H1 (cell line): ENCODE data around the gene AMPH. TPM values are rescaled to one million over a fixed set of nuclear protein-coding genes. Genes with fewer than 3 reads are reported as not detected.
"Not testable (repeated sequence)": the region's sequence is repeated elsewhere in the genome, so short reads cannot be mapped to it uniquely, and the experiment has no call there.

Source experiments
- CTCF ChIA-PET: fragments of 300-600 bp; sonication (Branson Sonifier 250); formaldehyde crosslinking; loops from one replicate; lab custom pipeline; 2021; ENCODE audit not compliant: partially characterized antibody; lab: Charles Lee
- POLR2A ChIA-PET: fragments of 300-600 bp; sonication (Branson Sonifier 250); formaldehyde crosslinking; loops from one replicate; lab custom pipeline; 2021; ENCODE audit warnings: inconsistent platforms; ENCODE audit not compliant: partially characterized antibody; lab: Charles Lee
- DNase-seq, 2 experiments: peaks; one replicate each; pipeline versions ENCODE4 v3.0.0 to v3.0.0-alpha.2; 2010 to 2022; ENCODE audit warnings: low spot score in 2 of 2, low read depth in 1 of 2, mixed read lengths in 1 of 2
- FAIRE-seq: peaks from 2 replicates; lab custom pipeline; 2011; peaks lifted over from hg19 to GRCh38; lab: Jason Lieb, UNC
- H2AFZ ChIP-seq: 2 replicates; pipeline ENCODE4 v1.8.1; 2012; ENCODE audit warnings: low read length, inconsistent platforms
- H2AK5ac ChIP-seq: 2 replicates; pipeline ENCODE4 v1.6.1; 2013; ENCODE audit warnings: low read depth, low read length
- H2BK120ac ChIP-seq: replicated peaks from 2 replicates; pipeline ENCODE3; 2013; ENCODE audit warnings: low read depth, low read length, inconsistent platforms
- H2BK12ac ChIP-seq: 2 replicates; pipeline ENCODE4 v1.6.1; 2013; ENCODE audit warnings: low read depth, low read length
- H2BK15ac ChIP-seq: 2 replicates; pipeline ENCODE4 v1.6.1; 2013; ENCODE audit warnings: low read length
- H2BK20ac ChIP-seq: 2 replicates; pipeline ENCODE4 v1.6.1; 2013; ENCODE audit warnings: low read length
- H2BK5ac ChIP-seq: 2 replicates; pipeline ENCODE4 v1.6.1; 2013; ENCODE audit warnings: low read depth, low read length
- H3K14ac ChIP-seq: 2 replicates; pipeline ENCODE4 v1.6.1; 2013; ENCODE audit warnings: inconsistent platforms; ENCODE audit not compliant: insufficient read length
- H3K18ac ChIP-seq: 2 replicates; pipeline ENCODE4 v1.6.1; 2013; ENCODE audit warnings: low read length; ENCODE audit errors: extremely low read depth
- H3K23ac ChIP-seq: 2 replicates; pipeline ENCODE4 v1.6.1; 2013; ENCODE audit warnings: inconsistent platforms; ENCODE audit not compliant: insufficient read length
- H3K23me2 ChIP-seq: 2 replicates; pipeline ENCODE4 v1.6.1; 2013; ENCODE audit warnings: low read depth, low read length
- H3K27ac ChIP-seq: 2 replicates; pipeline ENCODE4 v1.6.1; 2011; ENCODE audit warnings: low read depth, low read length, inconsistent platforms
- H3K27me3 ChIP-seq, 4 experiments: replicated peaks in 1 of 4; 1 replicate in 1 of 4; 2 replicates in 3 of 4; pipeline versions ENCODE4 v1.6.1 to v1.8.1; 2011 to 2013; ENCODE audit warnings: low read length in 3 of 4, mild to moderate bottlenecking in 3 of 4, inconsistent platforms in 2 of 4, mixed read lengths in 2 of 4, moderate library complexity in 1 of 4; ENCODE audit not compliant: control insufficient read depth in 3 of 4, insufficient read depth in 3 of 4; ENCODE audit errors: extremely low read depth in 1 of 4
- H3K36me3 ChIP-seq, 4 experiments: 2 replicates each; pipeline versions ENCODE4 v1.6.1 to v1.8.1; 2011 to 2013; ENCODE audit warnings: mild to moderate bottlenecking in 4 of 4, low read length in 3 of 4, moderate library complexity in 2 of 4, control low read depth in 1 of 4, inconsistent platforms in 1 of 4; ENCODE audit not compliant: insufficient read depth in 4 of 4, control insufficient read depth in 2 of 4
- H3K4ac ChIP-seq: replicated peaks from 2 replicates; pipeline ENCODE3; 2013; ENCODE audit warnings: low read length, low read depth, mixed read lengths, inconsistent platforms; ENCODE audit not compliant: insufficient read length
- H3K4me1 ChIP-seq, 4 experiments: replicated peaks in 1 of 4; 1 replicate in 1 of 4; 2 replicates in 3 of 4; pipeline versions ENCODE4 v1.6.1 to v1.8.1; 2011 to 2013; ENCODE audit warnings: low read length in 3 of 4, inconsistent platforms in 2 of 4, mixed read lengths in 1 of 4; ENCODE audit not compliant: insufficient read depth in 4 of 4, control insufficient read depth in 3 of 4
- H3K4me2 ChIP-seq, 2 experiments: 2 replicates each; pipeline versions ENCODE4 v1.6.1 to v1.8.1; 2011 to 2013; ENCODE audit warnings: low read depth in 2 of 2, low read length in 2 of 2, control low read depth in 1 of 2, inconsistent platforms in 1 of 2, mild to moderate bottlenecking in 1 of 2; ENCODE audit not compliant: insufficient read depth in 1 of 2
- H3K4me3 ChIP-seq, 4 experiments: fragments of 200-600, 300-600 bp in 1 of 4; sonication (generic), shearing (Covaris generic), sonication (Bioruptor Twin) in 1 of 4; 2 replicates each; pipeline versions ENCODE4 v1.5.1 to v1.8.1; 2011 to 2016; ENCODE audit warnings: low read length in 4 of 4, low read depth in 3 of 4, control low read depth in 2 of 4, inconsistent platforms in 2 of 4, mild to moderate bottlenecking in 2 of 4, mixed read lengths in 1 of 4, moderate library complexity in 1 of 4; ENCODE audit not compliant: insufficient read depth in 2 of 4; ENCODE audit errors: extremely low read depth in 1 of 4
- H3K56ac ChIP-seq: replicated peaks from 2 replicates; pipeline ENCODE3; 2013; ENCODE audit warnings: low read depth, mild to moderate bottlenecking, mixed read lengths, low read length, inconsistent platforms; ENCODE audit not compliant: insufficient read length
- H3K79me1 ChIP-seq: 2 replicates; pipeline ENCODE4 v1.6.1; 2013; ENCODE audit warnings: low read depth, low read length, control low read depth
- H3K79me2 ChIP-seq, 2 experiments: 2 replicates each; pipeline versions ENCODE4 v1.6.1 to v1.8.1; 2012 to 2013; ENCODE audit warnings: low read length in 2 of 2, mild to moderate bottlenecking in 2 of 2, inconsistent platforms in 1 of 2; ENCODE audit not compliant: insufficient read depth in 2 of 2, control insufficient read depth in 1 of 2
- H3K9ac ChIP-seq, 4 experiments: replicated peaks in 1 of 4; 1 replicate in 1 of 4; 2 replicates in 3 of 4; pipeline versions ENCODE4 v1.6.1 to v1.8.1; 2011 to 2013; ENCODE audit warnings: low read depth in 3 of 4, low read length in 3 of 4, control low read depth in 2 of 4, mild to moderate bottlenecking in 2 of 4, moderate library complexity in 2 of 4, inconsistent platforms in 1 of 4; ENCODE audit errors: extremely low read depth in 1 of 4
- H3K9me3 ChIP-seq, 2 experiments: 2 replicates each; pipeline versions ENCODE4 v1.6.1 to v1.8.1; 2012 to 2013; ENCODE audit warnings: mild to moderate bottlenecking in 2 of 2, moderate library complexity in 2 of 2, control low read depth in 1 of 2, inconsistent platforms in 1 of 2, low read depth in 1 of 2, low read length in 1 of 2, mixed read lengths in 1 of 2; ENCODE audit not compliant: insufficient read depth in 2 of 2
- H4K20me1 ChIP-seq, 2 experiments: replicated peaks in 1 of 2; 2 replicates each; pipeline versions ENCODE3 to v1.8.1; 2011 to 2013; ENCODE audit warnings: inconsistent platforms in 2 of 2, low read length in 2 of 2, mild to moderate bottlenecking in 1 of 2; ENCODE audit not compliant: insufficient read depth in 2 of 2, control insufficient read depth in 1 of 2
- H4K5ac ChIP-seq: 2 replicates; pipeline ENCODE4 v1.6.1; 2013; ENCODE audit warnings: low read length, low read depth, mixed read lengths, inconsistent platforms; ENCODE audit not compliant: insufficient read length
- H4K8ac ChIP-seq: 2 replicates; pipeline ENCODE4 v1.8.0; 2013; ENCODE audit warnings: mild to moderate bottlenecking, moderate library complexity, low read length, inconsistent platforms; ENCODE audit not compliant: insufficient read depth; ENCODE audit errors: extremely low read depth
- H4K91ac ChIP-seq: replicated peaks from 2 replicates; pipeline ENCODE3; 2013; ENCODE audit warnings: low read length, mixed read lengths, inconsistent platforms; ENCODE audit not compliant: insufficient read length
- WGBS, 2 experiments: shearing (Covaris generic) in 1 of 2; methylation state at CpG; one replicate each; pipeline versions ENCODE4 v1.1.6 to v1.1.7; 2013 to 2015; ENCODE audit warnings: low lambda C conversion rate in 2 of 2, mixed read lengths in 2 of 2, inconsistent platforms in 1 of 2, low coverage in 1 of 2, missing lambda C conversion rate in 1 of 2; ENCODE audit not compliant: insufficient replicate concordance in 2 of 2, insufficient coverage in 1 of 2, insufficient read length in 1 of 2; ENCODE audit errors: extremely low coverage in 1 of 2, missing lambda C conversion rate in 1 of 2; 5-methylcytosine and 5-hydroxymethylcytosine counted together
- polyA plus RNA-seq, 7 experiments: library from polyadenylated mRNA; depleted of rRNA in 3 of 7; stranded (reverse) in 5 of 7; unstranded in 2 of 7; fragments of >200 nt in 5 of 7; fragments of 200-250 nt in 2 of 7; gene quantifications; 1 replicate in 5 of 7; 2 replicates in 1 of 7; 4 replicates in 1 of 7; pipeline versions ENCODE4 v1.2.1 to v1.2.3, GENCODE V29; 2011 to 2013; ENCODE audit warnings: missing spikeins in 2 of 7, mixed read lengths in 2 of 7
- total RNA-seq: library from RNA; stranded (reverse); fragmentation: NEBNext Ultra II Directional; extraction: Animal tissue kit (Norgen Biotek cat#: 25700); gene quantifications from 2 replicates; pipeline ENCODE4 v1.2.1, GENCODE V29; 2021
- TF ChIP-seq, protein P1 (sequence below): IDR thresholded peaks from 2 replicates; pipeline ENCODE4 v1.6.1; 2012; ENCODE audit warnings: inconsistent platforms

Gene AMPH
- total and polyA plus RNA-seq, 2 of the 8 experiments (the other 6 are each of a cell fraction or from before 2014, with no cell fraction given) = 7.3 to 12.2 TPM

DNA sequence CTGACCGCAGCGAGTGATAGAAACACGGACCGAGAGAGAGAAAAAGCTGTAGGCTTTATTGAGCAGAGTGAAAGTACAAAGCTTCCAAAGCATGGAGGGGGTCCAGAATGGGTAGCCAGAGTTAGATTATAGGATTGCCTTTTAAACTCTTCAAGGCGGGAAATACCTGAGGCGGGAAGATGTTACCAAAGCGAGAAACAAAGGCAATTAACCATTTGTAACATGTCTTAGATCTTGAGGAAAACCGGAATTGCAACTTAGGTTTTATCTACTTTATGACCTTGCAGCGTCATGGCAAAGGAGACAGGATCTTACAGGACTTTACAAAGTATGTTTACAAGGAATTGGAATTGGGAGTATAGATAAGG is 295.0 kb downstream of the AMPH start:
- not testable (repeated sequence) for H3K23me2 ChIP-seq, H3K23ac ChIP-seq, H3K79me2 ChIP-seq, H4K91ac ChIP-seq, H3K27me3 ChIP-seq, H3K4ac ChIP-seq, DNase-seq, H3K36me3 ChIP-seq, H3K14ac ChIP-seq, FAIRE-seq, H3K56ac ChIP-seq, H2BK120ac ChIP-seq, H3K9ac ChIP-seq, H4K20me1 ChIP-seq, H3K27ac ChIP-seq, H4K5ac ChIP-seq, H3K9me3 ChIP-seq, H2BK12ac ChIP-seq, H2BK15ac ChIP-seq, H3K4me3 ChIP-seq, H3K79me1 ChIP-seq, H3K18ac ChIP-seq, H4K8ac ChIP-seq, H3K4me2 ChIP-seq, H2AK5ac ChIP-seq
- Histone ChIP-seq H2BK5ac (0 out of 2 replicates have a peak overlapping the region, but pooled peaks have one; percentile 47), H2AFZ (peak overlapping the region; percentile 83; the same call in 1 of the 2 replicates), H3K4me1 (peaks cover 0 to 11% (median 5%) of the 10 kb centered on the region in 4 experiments; a peak in 5 of 7 replicates), H2BK20ac (0 out of 2 replicates have a peak overlapping the region, but pooled peaks have one; percentile 32)
- TF ChIP-seq, protein P1, sequence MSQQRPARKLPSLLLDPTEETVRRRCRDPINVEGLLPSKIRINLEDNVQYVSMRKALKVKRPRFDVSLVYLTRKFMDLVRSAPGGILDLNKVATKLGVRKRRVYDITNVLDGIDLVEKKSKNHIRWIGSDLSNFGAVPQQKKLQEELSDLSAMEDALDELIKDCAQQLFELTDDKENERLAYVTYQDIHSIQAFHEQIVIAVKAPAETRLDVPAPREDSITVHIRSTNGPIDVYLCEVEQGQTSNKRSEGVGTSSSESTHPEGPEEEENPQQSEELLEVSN = peak; percentile 10; the same call in 1 of the 2 replicates
- WGBS, 2 experiments = 94% methylated on average over 9 of the region's 9 CpGs; no CpG with 5 or more reads in 1 of the 2 experiments
- ChIA-PET POLR2A (interaction anchor here (0.6 to 1.3 kb wide), 2 partner anchors 9 to 14 kb away, joined by 3 read pairs; no protein-coding TSS in a partner anchor), CTCF (interaction anchor here (0.7 to 4.6 kb wide), 43 partner anchors 9 to 449 kb away, joined by 3 to 76 read pairs (median 5); partner anchors contain the start of gene SFRP4)
